HG02870 (cell line): ENCODE results near the gene PLBD2.

Experiments used
- ATAC-seq: cut with Tn5 transposase; IDR thresholded peaks from one replicate; pipeline ENCODE4 v1.9.1; 2021; ENCODE audit warnings: mild to moderate bottlenecking, moderate library complexity; ENCODE audit not compliant: unreplicated experiment

PLBD2 gene

GRCh38 chr12:113414519-113415038 is 56.2 kb downstream of the PLBD2 start:
- no peak for ATAC-seq

GRCh38 chr12:113416091-113416754 is 57.8 kb downstream of the PLBD2 start:
- no peak for ATAC-seq

- ATAC-seq = no peak
Measured at GRCh38 chr12:113418213-113418879, 60.0 kb downstream of the PLBD2 start.

GRCh38 chr12:113420996-113421595 is 62.7 kb downstream of the PLBD2 start:
- no peak for ATAC-seq

GRCh38 chr12:113422030-113422885 is 63.9 kb downstream of the PLBD2 start, which contains the start of gene SDSL:
TSS of gene SDSL (plus strand) at chr12:113422380. CDS start at chr12:113427983, 5,603 bp downstream.
- ATAC-seq = peak; percentile 88

GRCh38 chr12:113422886-113423669 is 64.7 kb downstream of the PLBD2 start:
- no peak for ATAC-seq

GRCh38 chr12:113424456-113424855 is 66.1 kb downstream of the PLBD2 start:
- no peak for ATAC-seq

- ATAC-seq = no peak
Measured at GRCh38 chr12:113424915-113425823, 66.8 kb downstream of the PLBD2 start.

- ATAC-seq = no peak
Measured at GRCh38 chr12:113425960-113426453, 67.6 kb downstream of the PLBD2 start.

GRCh38 chr12:113427882-113428281 is 69.5 kb downstream of the PLBD2 start:
- ATAC-seq = no peak

- no peak for ATAC-seq
Measured at GRCh38 chr12:113428482-113428881, 70.1 kb downstream of the PLBD2 start.

- no peak for ATAC-seq
Measured at GRCh38 chr12:113432986-113433385, 74.6 kb downstream of the PLBD2 start.

GRCh38 chr12:113435367-113435766 is 77.0 kb downstream of the PLBD2 start:
- no peak for ATAC-seq

GRCh38 chr12:113436586-113436985 is 78.2 kb downstream of the PLBD2 start:
- ATAC-seq = no peak

- ATAC-seq = no peak
Measured at GRCh38 chr12:113436993-113437728, 78.8 kb downstream of the PLBD2 start.

GRCh38 chr12:113437729-113438100 is 79.3 kb downstream of the PLBD2 start:
- ATAC-seq = no peak

GRCh38 chr12:113438523-113439300 is 80.3 kb downstream of the PLBD2 start:
- no peak for ATAC-seq

- no peak for ATAC-seq
Measured at GRCh38 chr12:113439301-113439597, 80.9 kb downstream of the PLBD2 start.
